K562 (cell line): Measurements from ENCODE around the gene KCNJ5.

Experiments used
- CREB1 ChIP-seq, 2 experiments: sonication (generic) in 1 of 2; formaldehyde crosslinking in 1 of 2; IDR thresholded peaks; 2 replicates each; pipeline versions ENCODE4 v1.6.1 to v1.8.0; 2012 to 2022; ENCODE audit warnings: inconsistent platforms in 1 of 2, mild to moderate bottlenecking in 1 of 2, missing genetic modification reagents in 1 of 2, moderate library complexity in 1 of 2
- HDAC6 ChIP-seq: IDR thresholded peaks from 2 replicates; pipeline ENCODE4 v1.6.1; 2012; ENCODE audit warnings: low read depth, mild to moderate bottlenecking, control low read depth, inconsistent platforms, low read length, moderate library complexity
- HOXB6 ChIP-seq: fragments of 250-450 bp; sonication (Bioruptor Pico); IDR thresholded peaks from 2 replicates; pipeline ENCODE4 v1.5.1; 2022; ENCODE audit warnings: mild to moderate bottlenecking, borderline replicate concordance
- NR2C2 ChIP-seq, 2 experiments: fragments of 200-800 bp in 1 of 2; sonication (Bioruptor generic) in 1 of 2; sonication (generic) in 1 of 2; formaldehyde crosslinking in 1 of 2; IDR thresholded peaks; 2 replicates each; pipeline versions ENCODE4 v1.6.1 to v1.8.0; 2016 to 2022; ENCODE audit warnings: mild to moderate bottlenecking in 1 of 2, missing compliant biosample characterization in 1 of 2, missing genetic modification characterization in 1 of 2, missing genetic modification reagents in 1 of 2
- POLR2A ChIP-seq: fragments of 450-650 bp; conservative IDR thresholded peaks from 2 replicates; pipeline ENCODE4 v1.6.1; 2016
- TF ChIP-seq, protein P1 (sequence below): fragments of 200-800 bp; sonication (Bioruptor generic); IDR thresholded peaks from 2 replicates; pipeline ENCODE4 v1.6.1; 2016; ENCODE audit warnings: missing genetic modification characterization, missing compliant biosample characterization
- TF ChIP-seq, protein P2 (sequence below), 2 experiments: fragments of 450-650 bp; formaldehyde crosslinking in 1 of 2; IDR thresholded peaks; 2 replicates each; pipeline versions ENCODE4 v1.4.0 to v1.6.1; 2014 to 2020; ENCODE audit warnings: mild to moderate bottlenecking in 2 of 2, borderline replicate concordance in 1 of 2, low read depth in 1 of 2
- TF ChIP-seq, protein P3 (sequence below): fragments of 250-450 bp; sonication (Bioruptor Pico); IDR thresholded peaks from 2 replicates; pipeline ENCODE4 v1.5.0; 2021
- TF ChIP-seq, protein P4 (sequence below): fragments of 250-450 bp; sonication (Bioruptor Pico); IDR thresholded peaks from 2 replicates; pipeline ENCODE4 v1.5.0; 2021
- TF ChIP-seq, protein P5 (sequence below): IDR thresholded peaks from 3 replicates; pipeline ENCODE4 v1.6.1; 2011; ENCODE audit warnings: borderline replicate concordance, mild to moderate bottlenecking, moderate library complexity; ENCODE audit not compliant: insufficient read length; ENCODE audit errors: extremely low read depth

DNA sequence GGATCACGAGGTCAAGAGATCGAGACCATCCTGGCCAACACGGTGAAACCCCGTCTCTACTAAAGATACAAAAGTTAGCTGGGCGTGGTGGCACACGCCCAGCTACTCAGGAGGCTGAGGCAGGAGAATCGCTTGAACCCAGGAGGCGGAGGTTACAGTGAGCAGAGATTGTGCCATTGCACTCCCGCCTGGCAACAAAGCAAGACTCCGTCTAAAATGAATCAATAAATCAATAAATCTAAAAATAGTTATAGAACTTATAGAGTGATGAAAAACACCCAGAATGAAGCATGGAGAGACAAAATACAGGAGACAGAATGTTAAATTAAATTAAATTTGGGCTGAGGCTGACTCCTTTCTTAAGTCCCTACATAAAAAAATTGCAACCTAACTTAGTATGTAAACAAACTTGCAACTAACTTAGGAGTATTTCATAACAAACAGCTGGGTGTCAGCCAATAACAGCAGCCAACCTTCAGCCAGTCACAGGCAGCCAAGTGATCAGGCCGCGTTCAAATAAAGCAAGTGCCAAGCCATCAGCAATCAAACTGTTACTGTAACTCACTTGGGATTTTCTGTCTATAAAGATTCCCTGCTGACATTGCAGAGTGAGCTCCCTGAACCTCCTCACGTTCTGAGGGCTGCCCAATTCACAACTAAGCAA, 58.8 kb downstream of the KCNJ5 start:
- TF ChIP-seq HOXB6 (no peak), POLR2A (no peak), CREB1 (IDR thresholded peaks at IDR 0.05) (no peak), CREB1 (CRISPR knock-in tag; IDR thresholded peaks at IDR 0.05) (no peak), NR2C2 (CRISPR knock-in tag; IDR thresholded peaks at IDR 0.05) (no peak), NR2C2 (tag; IDR thresholded peaks at IDR 0.05) (no peak), HDAC6 (no peak)
- TF ChIP-seq, protein P1, sequence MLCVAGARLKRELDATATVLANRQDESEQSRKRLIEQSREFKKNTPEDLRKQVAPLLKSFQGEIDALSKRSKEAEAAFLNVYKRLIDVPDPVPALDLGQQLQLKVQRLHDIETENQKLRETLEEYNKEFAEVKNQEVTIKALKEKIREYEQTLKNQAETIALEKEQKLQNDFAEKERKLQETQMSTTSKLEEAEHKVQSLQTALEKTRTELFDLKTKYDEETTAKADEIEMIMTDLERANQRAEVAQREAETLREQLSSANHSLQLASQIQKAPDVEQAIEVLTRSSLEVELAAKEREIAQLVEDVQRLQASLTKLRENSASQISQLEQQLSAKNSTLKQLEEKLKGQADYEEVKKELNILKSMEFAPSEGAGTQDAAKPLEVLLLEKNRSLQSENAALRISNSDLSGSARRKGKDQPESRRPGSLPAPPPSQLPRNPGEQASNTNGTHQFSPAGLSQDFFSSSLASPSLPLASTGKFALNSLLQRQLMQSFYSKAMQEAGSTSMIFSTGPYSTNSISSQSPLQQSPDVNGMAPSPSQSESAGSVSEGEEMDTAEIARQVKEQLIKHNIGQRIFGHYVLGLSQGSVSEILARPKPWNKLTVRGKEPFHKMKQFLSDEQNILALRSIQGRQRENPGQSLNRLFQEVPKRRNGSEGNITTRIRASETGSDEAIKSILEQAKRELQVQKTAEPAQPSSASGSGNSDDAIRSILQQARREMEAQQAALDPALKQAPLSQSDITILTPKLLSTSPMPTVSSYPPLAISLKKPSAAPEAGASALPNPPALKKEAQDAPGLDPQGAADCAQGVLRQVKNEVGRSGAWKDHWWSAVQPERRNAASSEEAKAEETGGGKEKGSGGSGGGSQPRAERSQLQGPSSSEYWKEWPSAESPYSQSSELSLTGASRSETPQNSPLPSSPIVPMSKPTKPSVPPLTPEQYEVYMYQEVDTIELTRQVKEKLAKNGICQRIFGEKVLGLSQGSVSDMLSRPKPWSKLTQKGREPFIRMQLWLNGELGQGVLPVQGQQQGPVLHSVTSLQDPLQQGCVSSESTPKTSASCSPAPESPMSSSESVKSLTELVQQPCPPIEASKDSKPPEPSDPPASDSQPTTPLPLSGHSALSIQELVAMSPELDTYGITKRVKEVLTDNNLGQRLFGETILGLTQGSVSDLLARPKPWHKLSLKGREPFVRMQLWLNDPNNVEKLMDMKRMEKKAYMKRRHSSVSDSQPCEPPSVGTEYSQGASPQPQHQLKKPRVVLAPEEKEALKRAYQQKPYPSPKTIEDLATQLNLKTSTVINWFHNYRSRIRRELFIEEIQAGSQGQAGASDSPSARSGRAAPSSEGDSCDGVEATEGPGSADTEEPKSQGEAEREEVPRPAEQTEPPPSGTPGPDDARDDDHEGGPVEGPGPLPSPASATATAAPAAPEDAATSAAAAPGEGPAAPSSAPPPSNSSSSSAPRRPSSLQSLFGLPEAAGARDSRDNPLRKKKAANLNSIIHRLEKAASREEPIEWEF (CRISPR knock-in tag): no peak
- TF ChIP-seq, protein P2, sequence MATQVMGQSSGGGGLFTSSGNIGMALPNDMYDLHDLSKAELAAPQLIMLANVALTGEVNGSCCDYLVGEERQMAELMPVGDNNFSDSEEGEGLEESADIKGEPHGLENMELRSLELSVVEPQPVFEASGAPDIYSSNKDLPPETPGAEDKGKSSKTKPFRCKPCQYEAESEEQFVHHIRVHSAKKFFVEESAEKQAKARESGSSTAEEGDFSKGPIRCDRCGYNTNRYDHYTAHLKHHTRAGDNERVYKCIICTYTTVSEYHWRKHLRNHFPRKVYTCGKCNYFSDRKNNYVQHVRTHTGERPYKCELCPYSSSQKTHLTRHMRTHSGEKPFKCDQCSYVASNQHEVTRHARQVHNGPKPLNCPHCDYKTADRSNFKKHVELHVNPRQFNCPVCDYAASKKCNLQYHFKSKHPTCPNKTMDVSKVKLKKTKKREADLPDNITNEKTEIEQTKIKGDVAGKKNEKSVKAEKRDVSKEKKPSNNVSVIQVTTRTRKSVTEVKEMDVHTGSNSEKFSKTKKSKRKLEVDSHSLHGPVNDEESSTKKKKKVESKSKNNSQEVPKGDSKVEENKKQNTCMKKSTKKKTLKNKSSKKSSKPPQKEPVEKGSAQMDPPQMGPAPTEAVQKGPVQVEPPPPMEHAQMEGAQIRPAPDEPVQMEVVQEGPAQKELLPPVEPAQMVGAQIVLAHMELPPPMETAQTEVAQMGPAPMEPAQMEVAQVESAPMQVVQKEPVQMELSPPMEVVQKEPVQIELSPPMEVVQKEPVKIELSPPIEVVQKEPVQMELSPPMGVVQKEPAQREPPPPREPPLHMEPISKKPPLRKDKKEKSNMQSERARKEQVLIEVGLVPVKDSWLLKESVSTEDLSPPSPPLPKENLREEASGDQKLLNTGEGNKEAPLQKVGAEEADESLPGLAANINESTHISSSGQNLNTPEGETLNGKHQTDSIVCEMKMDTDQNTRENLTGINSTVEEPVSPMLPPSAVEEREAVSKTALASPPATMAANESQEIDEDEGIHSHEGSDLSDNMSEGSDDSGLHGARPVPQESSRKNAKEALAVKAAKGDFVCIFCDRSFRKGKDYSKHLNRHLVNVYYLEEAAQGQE (IDR thresholded peaks at IDR 0.05; ENCODE audit: borderline replicate concordance): no peak
- TF ChIP-seq, protein P2 (CRISPR knock-in tag; IDR thresholded peaks at IDR 0.05; ENCODE audit: low read depth): no peak
- TF ChIP-seq, protein P3, sequence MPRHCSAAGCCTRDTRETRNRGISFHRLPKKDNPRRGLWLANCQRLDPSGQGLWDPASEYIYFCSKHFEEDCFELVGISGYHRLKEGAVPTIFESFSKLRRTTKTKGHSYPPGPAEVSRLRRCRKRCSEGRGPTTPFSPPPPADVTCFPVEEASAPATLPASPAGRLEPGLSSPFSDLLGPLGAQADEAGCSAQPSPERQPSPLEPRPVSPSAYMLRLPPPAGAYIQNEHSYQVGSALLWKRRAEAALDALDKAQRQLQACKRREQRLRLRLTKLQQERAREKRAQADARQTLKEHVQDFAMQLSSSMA (CRISPR knock-in tag): no peak
- TF ChIP-seq, protein P4, sequence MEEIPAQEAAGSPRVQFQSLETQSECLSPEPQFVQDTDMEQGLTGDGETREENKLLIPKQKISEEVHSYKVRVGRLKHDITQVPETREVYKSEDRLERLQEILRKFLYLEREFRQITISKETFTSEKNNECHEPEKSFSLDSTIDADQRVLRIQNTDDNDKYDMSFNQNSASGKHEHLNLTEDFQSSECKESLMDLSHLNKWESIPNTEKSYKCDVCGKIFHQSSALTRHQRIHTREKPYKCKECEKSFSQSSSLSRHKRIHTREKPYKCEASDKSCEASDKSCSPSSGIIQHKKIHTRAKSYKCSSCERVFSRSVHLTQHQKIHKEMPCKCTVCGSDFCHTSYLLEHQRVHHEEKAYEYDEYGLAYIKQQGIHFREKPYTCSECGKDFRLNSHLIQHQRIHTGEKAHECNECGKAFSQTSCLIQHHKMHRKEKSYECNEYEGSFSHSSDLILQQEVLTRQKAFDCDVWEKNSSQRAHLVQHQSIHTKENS (CRISPR knock-in tag): no peak
- TF ChIP-seq, protein P5, sequence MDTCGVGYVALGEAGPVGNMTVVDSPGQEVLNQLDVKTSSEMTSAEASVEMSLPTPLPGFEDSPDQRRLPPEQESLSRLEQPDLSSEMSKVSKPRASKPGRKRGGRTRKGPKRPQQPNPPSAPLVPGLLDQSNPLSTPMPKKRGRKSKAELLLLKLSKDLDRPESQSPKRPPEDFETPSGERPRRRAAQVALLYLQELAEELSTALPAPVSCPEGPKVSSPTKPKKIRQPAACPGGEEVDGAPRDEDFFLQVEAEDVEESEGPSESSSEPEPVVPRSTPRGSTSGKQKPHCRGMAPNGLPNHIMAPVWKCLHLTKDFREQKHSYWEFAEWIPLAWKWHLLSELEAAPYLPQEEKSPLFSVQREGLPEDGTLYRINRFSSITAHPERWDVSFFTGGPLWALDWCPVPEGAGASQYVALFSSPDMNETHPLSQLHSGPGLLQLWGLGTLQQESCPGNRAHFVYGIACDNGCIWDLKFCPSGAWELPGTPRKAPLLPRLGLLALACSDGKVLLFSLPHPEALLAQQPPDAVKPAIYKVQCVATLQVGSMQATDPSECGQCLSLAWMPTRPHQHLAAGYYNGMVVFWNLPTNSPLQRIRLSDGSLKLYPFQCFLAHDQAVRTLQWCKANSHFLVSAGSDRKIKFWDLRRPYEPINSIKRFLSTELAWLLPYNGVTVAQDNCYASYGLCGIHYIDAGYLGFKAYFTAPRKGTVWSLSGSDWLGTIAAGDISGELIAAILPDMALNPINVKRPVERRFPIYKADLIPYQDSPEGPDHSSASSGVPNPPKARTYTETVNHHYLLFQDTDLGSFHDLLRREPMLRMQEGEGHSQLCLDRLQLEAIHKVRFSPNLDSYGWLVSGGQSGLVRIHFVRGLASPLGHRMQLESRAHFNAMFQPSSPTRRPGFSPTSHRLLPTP: no peak
